Osteoblast (primary cell): ENCODE results near the gene RELCH. TPM values are rescaled to one million over a fixed set of nuclear protein-coding genes. Genes with fewer than 3 reads are reported as not detected.

ENCODE experiments used
- DNase-seq: peaks from one replicate; pipeline ENCODE4 v3.0.0; 2011; ENCODE audit warnings: low spot score, mixed read lengths; ENCODE audit not compliant: insufficient read length; ENCODE audit errors: missing footprints
- H2AFZ ChIP-seq: 2 replicates; pipeline ENCODE4 v1.6.0; 2011; ENCODE audit warnings: mild to moderate bottlenecking, low read length
- H3K27ac ChIP-seq: 2 replicates; pipeline ENCODE4 v1.5.1; 2011; ENCODE audit warnings: mild to moderate bottlenecking, low read depth, low read length, moderate library complexity
- H3K27me3 ChIP-seq: 2 replicates; pipeline ENCODE4 v1.6.0; 2012; ENCODE audit warnings: mild to moderate bottlenecking, control low read depth, inconsistent platforms, low read length, moderate library complexity; ENCODE audit not compliant: insufficient read depth
- H3K36me3 ChIP-seq: 2 replicates; pipeline ENCODE4 v1.5.1; 2011; ENCODE audit warnings: mild to moderate bottlenecking, low read length, control low read depth, moderate library complexity; ENCODE audit not compliant: insufficient read depth
- H3K4me1 ChIP-seq: 2 replicates; pipeline ENCODE4 v1.5.1; 2011; ENCODE audit warnings: mild to moderate bottlenecking, low read length, control low read depth, moderate library complexity; ENCODE audit not compliant: insufficient read depth
- H3K4me2 ChIP-seq: 2 replicates; pipeline ENCODE4 v1.6.0; 2011; ENCODE audit warnings: mild to moderate bottlenecking, low read length; ENCODE audit not compliant: insufficient read depth
- H3K4me3 ChIP-seq: fragments of 200-600 bp; sonication (generic); 3 replicates; pipeline ENCODE4 v1.5.1; 2012; ENCODE audit warnings: mild to moderate bottlenecking, low read length, inconsistent platforms; ENCODE audit not compliant: insufficient read depth
- H3K79me2 ChIP-seq: 2 replicates; pipeline ENCODE4 v1.6.0; 2012; ENCODE audit warnings: mild to moderate bottlenecking, low read length, control low read depth, inconsistent platforms; ENCODE audit not compliant: insufficient read depth
- H3K9me3 ChIP-seq: 2 replicates; pipeline ENCODE4 v1.5.1; 2011; ENCODE audit warnings: low read depth, low read length, control low read depth
- H4K20me1 ChIP-seq: 2 replicates; pipeline ENCODE4 v1.6.0; 2012; ENCODE audit warnings: mild to moderate bottlenecking, low read length, control low read depth; ENCODE audit not compliant: insufficient read depth
- CTCF ChIP-seq: IDR thresholded peaks from 2 replicates; pipeline ENCODE4 v1.5.1; 2011; ENCODE audit warnings: mild to moderate bottlenecking, low read depth, low read length, moderate library complexity; ENCODE audit errors: extremely low read depth
- total RNA-seq: library from RNA; depleted of rRNA; stranded (reverse); fragments of >200 nt; gene quantifications from 2 replicates; pipeline ENCODE4 v1.2.3, GENCODE V29; 2012

Gene RELCH
- total RNA-seq, 1 donor, result 34.0 TPM

- no peak for DNase-seq
- H3K4me2 ChIP-seq, result no peak overlapping the region
- TF ChIP-seq CTCF, result peak; percentile 7
Observed at GRCh38 chr18:62245699-62246098, 58.6 kb downstream of the RELCH start.

GRCh38 chr18:62248313-62248712 is 61.3 kb downstream of the RELCH start:
- no peak for TF ChIP-seq CTCF
- no peak for DNase-seq
- Histone ChIP-seq H3K9me3 (no peaks in the 10 kb centered on the region), H3K4me1 (no peaks in the 10 kb centered on the region), H3K27ac (no peak overlapping the region), H4K20me1 (no peaks in the 10 kb centered on the region), H3K27me3 (no peaks in the 10 kb centered on the region), H3K4me2 (no peak overlapping the region), H2AFZ (no peak overlapping the region), H3K36me3 (peaks cover 4% of the 10 kb centered on the region), H3K79me2 (no peaks in the 10 kb centered on the region), H3K4me3 (no peak overlapping the region)

More at GRCh38 chr18:62245699-62246098, 58.6 kb downstream of the RELCH start:
- Histone ChIP-seq H3K4me1 (no peaks in the 10 kb centered on the region), H3K27me3 (no peaks in the 10 kb centered on the region), H3K79me2 (no peaks in the 10 kb centered on the region), H3K27ac (no peak overlapping the region), H3K36me3 (peaks cover 4% of the 10 kb centered on the region), H4K20me1 (no peaks in the 10 kb centered on the region), H3K4me3 (no peak overlapping the region), H3K9me3 (no peaks in the 10 kb centered on the region), H2AFZ (no peak overlapping the region)

- no peak overlapping the region for H3K4me3 ChIP-seq
- no peaks in the 10 kb centered on the region for H3K79me2 ChIP-seq
- no peaks in the 10 kb centered on the region for H3K4me1 ChIP-seq
- no peak overlapping the region for H3K27ac ChIP-seq
- H3K9me3 ChIP-seq, result no peaks in the 10 kb centered on the region
- H4K20me1 ChIP-seq, result no peaks in the 10 kb centered on the region
- H3K27me3 ChIP-seq, result no peaks in the 10 kb centered on the region
- H3K36me3 ChIP-seq, result peaks cover 4% of the 10 kb centered on the region
- peak; percentile 77 for TF ChIP-seq CTCF
- no peak overlapping the region for H2AFZ ChIP-seq
- no peak overlapping the region for H3K4me2 ChIP-seq
- peak; percentile 19 for DNase-seq
Observed at GRCh38 chr18:62249478-62250097, 62.5 kb downstream of the RELCH start.

GRCh38 chr18:62250475-62250874 is 63.4 kb downstream of the RELCH start:
- Histone ChIP-seq H3K27me3 (no peaks in the 10 kb centered on the region), H3K4me1 (no peaks in the 10 kb centered on the region), H3K4me3 (no peak overlapping the region), H4K20me1 (no peaks in the 10 kb centered on the region), H3K79me2 (no peaks in the 10 kb centered on the region), H3K27ac (no peak overlapping the region), H3K36me3 (no peaks in the 10 kb centered on the region), H3K9me3 (no peaks in the 10 kb centered on the region), H2AFZ (no peak overlapping the region), H3K4me2 (no peak overlapping the region)
- no peak for DNase-seq
- no peak for TF ChIP-seq CTCF
